Tibial nerve (tissue), 4 donors: ENCODE results near the gene PJVK.

ENCODE experiments used
- EP300 ChIP-seq, 2 donors: sonication (generic); formaldehyde crosslinking; IDR thresholded peaks; one replicate each; pipeline ENCODE4 v1.6.1; 2017; ENCODE audit warnings: antibody characterized with exemption in 2 of 2, mild to moderate bottlenecking in 1 of 2
- POLR2A ChIP-seq, 2 donors: fragments of 450-650 bp; IDR thresholded peaks; one replicate each; pipeline ENCODE4 v1.6.1; 2017; ENCODE audit warnings: antibody characterized with exemption in 2 of 2, mild to moderate bottlenecking in 2 of 2, moderate library complexity in 2 of 2
- TF ChIP-seq, protein P1 (sequence below), 5 experiments: fragments of 200-600 bp in 3 of 5; fragments of 450-650 bp in 2 of 5; sonication (generic) in 3 of 5; IDR thresholded peaks; one replicate each; pipeline ENCODE4 v1.5.1; 2016 to 2019; ENCODE audit warnings: antibody characterized with exemption in 5 of 5, mild to moderate bottlenecking in 3 of 5, moderate library complexity in 2 of 5

GRCh38 chr2:178469219-178469849 is 18.2 kb downstream of the PJVK start:
- TF ChIP-seq, protein P1, sequence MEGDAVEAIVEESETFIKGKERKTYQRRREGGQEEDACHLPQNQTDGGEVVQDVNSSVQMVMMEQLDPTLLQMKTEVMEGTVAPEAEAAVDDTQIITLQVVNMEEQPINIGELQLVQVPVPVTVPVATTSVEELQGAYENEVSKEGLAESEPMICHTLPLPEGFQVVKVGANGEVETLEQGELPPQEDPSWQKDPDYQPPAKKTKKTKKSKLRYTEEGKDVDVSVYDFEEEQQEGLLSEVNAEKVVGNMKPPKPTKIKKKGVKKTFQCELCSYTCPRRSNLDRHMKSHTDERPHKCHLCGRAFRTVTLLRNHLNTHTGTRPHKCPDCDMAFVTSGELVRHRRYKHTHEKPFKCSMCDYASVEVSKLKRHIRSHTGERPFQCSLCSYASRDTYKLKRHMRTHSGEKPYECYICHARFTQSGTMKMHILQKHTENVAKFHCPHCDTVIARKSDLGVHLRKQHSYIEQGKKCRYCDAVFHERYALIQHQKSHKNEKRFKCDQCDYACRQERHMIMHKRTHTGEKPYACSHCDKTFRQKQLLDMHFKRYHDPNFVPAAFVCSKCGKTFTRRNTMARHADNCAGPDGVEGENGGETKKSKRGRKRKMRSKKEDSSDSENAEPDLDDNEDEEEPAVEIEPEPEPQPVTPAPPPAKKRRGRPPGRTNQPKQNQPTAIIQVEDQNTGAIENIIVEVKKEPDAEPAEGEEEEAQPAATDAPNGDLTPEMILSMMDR (IDR thresholded peaks at IDR 0.05), result no peak
- no peak for TF ChIP-seq POLR2A (IDR thresholded peaks at IDR 0.05)
- TF ChIP-seq EP300 (IDR thresholded peaks at IDR 0.05), result no peak
